Pancreas (tissue), 10 donors: Measurements from ENCODE around the gene TSPAN17. TPM values are rescaled to one million over a fixed set of nuclear protein-coding genes. Genes with fewer than 3 reads are reported as not detected.

Source experiments
- ATAC-seq, 4 donors: fragments of 200-7000 bp; cut with Tn5 transposase; one replicate each; pipeline versions ENCODE4 v1.8.0 to v1.9.1; 2020; ENCODE audit warnings: mild to moderate bottlenecking in 4 of 4, moderate library complexity in 4 of 4
- DNase-seq, 6 donors: peaks; one replicate each; pipeline ENCODE4 v3.0.0-alpha.2; 2020
- FAIRE-seq: peaks from 2 replicates; lab custom pipeline; 2012; peaks lifted over from hg19 to GRCh38; lab: Jason Lieb, UNC
- H3K27ac ChIP-seq, 4 donors: fragments of 200-600 bp; sonication (generic); 1 replicate in 3 of 4; 2 replicates in 1 of 4; pipeline versions ENCODE4 v1.5.0 to v1.8.0; 2020
- H3K27me3 ChIP-seq, 4 donors: fragments of 200-600 bp; one replicate each; pipeline ENCODE4 v1.8.0; 2021
- H3K36me3 ChIP-seq, 3 donors: fragments of 200-600 bp; sonication (generic) in 1 of 3; one replicate each; pipeline versions ENCODE4 v1.5.0 to v1.8.0; 2020 to 2021
- H3K4me1 ChIP-seq, 3 donors: fragments of 200-600 bp; one replicate each; pipeline ENCODE4 v1.8.0; 2021
- H3K4me3 ChIP-seq, 4 donors: fragments of 200-600 bp; sonication (generic) in 2 of 4; one replicate each; pipeline versions ENCODE4 v1.5.0 to v1.8.0; 2020 to 2021
- H3K9me3 ChIP-seq, 4 donors: fragments of 200-600 bp; one replicate each; pipeline ENCODE4 v1.8.0; 2021
- CTCF ChIP-seq, 4 donors: fragments of 200-600 bp; sonication (generic) in 3 of 4; IDR thresholded peaks; one replicate each; pipeline versions ENCODE4 v1.5.0 to v1.8.0; 2021; ENCODE audit warnings: antibody characterized with exemption in 4 of 4
- WGBS, 2 donors: extraction: QIAGEN DNeasy Blood & Tissue Kit; methylation state at CpG; one replicate each; pipeline ENCODE4 v1.1.7; 2013; 5-methylcytosine and 5-hydroxymethylcytosine counted together
- intact Hi-C, 3 donors: fragments of 100-400 bp; cut with DNase I; formaldehyde crosslinking; loops; one replicate each; pipeline versions ENCODE4 v1.11.1 to v1.14.2; 2022
- polyA plus RNA-seq, 2 donors: library from polyadenylated mRNA; stranded (reverse); fragments of 200-250 nt; gene quantifications; one replicate each; pipeline ENCODE4 v1.2.3, GENCODE V29; 2013
- total RNA-seq, 6 donors: library from RNA; stranded (reverse); fragmentation: NEBNext Ultra II Directional in 4 of 6; extraction: Animal tissue kit (Norgen Biotek cat#: 25700) in 4 of 6; gene quantifications; one replicate each; pipeline versions ENCODE4 v1.2.1 to v1.2.4, GENCODE V29; 2021 to 2023
- donor health status: healthy with polysubstance abuse.
- donor health status: DM: no; HTN: no; CAD: no; lungs with moderate emphysema.
- donor health status: DM: no; HTN: no; CAD: no.
- donor health status: control.
- donor health status: control.
- donor health status: Bipolar disorder and iron deficiency.
- donor health status: DM: yes; HTN: yes; CAD: no.
- donor health status: DM: no; HTN: no; CAD: no.
- donor health status: DM: no; HTN: no; CAD: no.
- donor health status: DM: yes; HTN: yes; CAD: no.

TSPAN17 gene
- total and polyA plus RNA-seq, 8 donors = 12.4 to 30.1 (median 18.7) TPM

GRCh38 chr5:176677209-176677939 is 30.1 kb downstream of the TSPAN17 start:
- 67 to 70% methylated on average over 12 of the region's 12 CpGs for WGBS, 2 donors
- Histone ChIP-seq H3K4me3 (no peak overlapping the region), H3K9me3 (no peaks in the 10 kb centered on the region), H3K27ac (no peak overlapping the region), H3K36me3 (no peaks in the 10 kb centered on the region), H3K4me1 (no peaks in the 10 kb centered on the region), H3K27me3 (peaks cover 0 to 4% (median 2%) of the 10 kb centered on the region in 4 donors)
- DNase-seq (no peak), ATAC-seq (no peak), FAIRE-seq (no peak)
- no peak for TF ChIP-seq CTCF (IDR thresholded peaks at IDR 0.05)
- intact Hi-C loops = no loop called here

- FAIRE-seq (no peak), DNase-seq (no peak), ATAC-seq (no peak)
- Histone ChIP-seq H3K4me3 (no peak overlapping the region), H3K27ac (no peak overlapping the region), H3K4me1 (no peaks in the 10 kb centered on the region), H3K9me3 (no peaks in the 10 kb centered on the region), H3K27me3 (peaks cover 0 to 7% (median 2%) of the 10 kb centered on the region in 4 donors), H3K36me3 (no peaks in the 10 kb centered on the region)
- 73 to 81% methylated on average over 5 of the region's 5 CpGs for WGBS, 2 donors
- intact Hi-C loops = no loop called here
- TF ChIP-seq CTCF (IDR thresholded peaks at IDR 0.05) = no peak
These were observed 31.3 kb downstream of the TSPAN17 start for GRCh38 chr5:176678584-176678983.

- H3K4me3 ChIP-seq = no peak overlapping the region
- no peak overlapping the region for H3K27ac ChIP-seq
- intact Hi-C loops = no loop called here
- FAIRE-seq (no peak), DNase-seq (no peak), ATAC-seq (no peak)
- H3K27me3 ChIP-seq = peaks cover 0 to 7% (median 2%) of the 10 kb centered on the region in 4 donors
- no peak for TF ChIP-seq CTCF (IDR thresholded peaks at IDR 0.05)
- no peaks in the 10 kb centered on the region for H3K4me1 ChIP-seq
- WGBS, 2 donors = 31 to 32% methylated on average over 31 of the region's 31 CpGs
- no peaks in the 10 kb centered on the region for H3K36me3 ChIP-seq
- H3K9me3 ChIP-seq = no peaks in the 10 kb centered on the region
These were observed 32.3 kb downstream of the TSPAN17 start for GRCh38 chr5:176679365-176680225.

GRCh38 chr5:176680226-176680563 is 32.9 kb downstream of the TSPAN17 start:
- Histone ChIP-seq H3K4me3 (no peak overlapping the region), H3K9me3 (no peaks in the 10 kb centered on the region), H3K4me1 (no peaks in the 10 kb centered on the region), H3K27ac (no peak overlapping the region), H3K36me3 (no peaks in the 10 kb centered on the region), H3K27me3 (peaks cover 0 to 7% (median 2%) of the 10 kb centered on the region in 4 donors)
- no peak for ATAC-seq
- DNase-seq = no peak
- no peak for FAIRE-seq
- WGBS, 2 donors = 14 to 17% methylated on average over 32 to 33 of the region's 33 CpGs
- intact Hi-C loops = no loop called here
- TF ChIP-seq CTCF (IDR thresholded peaks at IDR 0.05) = no peak
